GM13977 (cell line): Measurements from ENCODE around the gene PADI2.

Experiments
- DNase-seq: peaks from one replicate; pipeline ENCODE4 v3.0.0; 2012; ENCODE audit warnings: low spot score
- CTCF ChIP-seq: IDR thresholded peaks from 2 replicates; pipeline ENCODE4 v1.5.1; 2012; ENCODE audit warnings: mild to moderate bottlenecking, control low read depth; ENCODE audit not compliant: insufficient read depth; ENCODE audit errors: extremely low read depth, missing control alignments
- in situ Hi-C: fragments of 300-500 bp; cut with MboI; formaldehyde crosslinking; loops from one replicate; pipeline ENCODE4 v1.12.0; 2022; ENCODE audit warnings: low sequenced_read_pairs, low pct_unique_long_range_greater_than_20kb, mixed read lengths, inconsistent platforms; ENCODE audit not compliant: unreplicated experiment

PADI2 gene

GRCh38 chr1:17027403-17027802, 91.8 kb downstream of the PADI2 start:
- DNase-seq: no peak
- no peak for TF ChIP-seq CTCF
- in situ Hi-C loops: no loop called here

GRCh38 chr1:17024721-17025120, 94.5 kb downstream of the PADI2 start:
- no peak for DNase-seq
- in situ Hi-C loops: no loop called here
- TF ChIP-seq CTCF: no peak

GRCh38 chr1:17023573-17023972, 95.7 kb downstream of the PADI2 start:
- DNase-seq: no peak
- in situ Hi-C loops: no loop called here
- peak; percentile 25 for TF ChIP-seq CTCF

GRCh38 chr1:17023102-17023501, 96.1 kb downstream of the PADI2 start:
- DNase-seq: peak; percentile 26
- in situ Hi-C loops: no loop called here
- no peak for TF ChIP-seq CTCF

GRCh38 chr1:17021896-17022295, 97.4 kb downstream of the PADI2 start:
- in situ Hi-C loops: no loop called here
- TF ChIP-seq CTCF: no peak
- DNase-seq: no peak

- no peak for DNase-seq
- TF ChIP-seq CTCF: no peak
- in situ Hi-C loops: no loop called here
Observed at GRCh38 chr1:17020502-17020901, 98.7 kb downstream of the PADI2 start.

- TF ChIP-seq CTCF: no peak
- in situ Hi-C loops: no loop called here
- peak; percentile 34 for DNase-seq
Observed at GRCh38 chr1:17018849-17019248, 100.4 kb downstream of the PADI2 start.
